ENCODE measurements around the gene ATP2C2.
"Not testable (repeated sequence)": the region's sequence is repeated elsewhere in the genome, so short reads cannot be mapped to it uniquely, and the experiment has no call there.

ATP2C2 gene

GRCh38 chr16:84369105-84369504 is 767 bp downstream of the ATP2C2 start:
- no peak for DNase-seq

- no peak for DNase-seq
These were observed 1.7 kb downstream of the ATP2C2 start for GRCh38 chr16:84369938-84370627.

- no peak for DNase-seq
These were observed 2.6 kb downstream of the ATP2C2 start for GRCh38 chr16:84370723-84371552.

- no peak for DNase-seq
These were observed 3.2 kb downstream of the ATP2C2 start for GRCh38 chr16:84371553-84371865.

GRCh38 chr16:84373907-84374489 is 5.7 kb downstream of the ATP2C2 start:
- no peak for DNase-seq

- no peak for DNase-seq
These were observed 9.8 kb downstream of the ATP2C2 start for GRCh38 chr16:84378099-84378498.

- DNase-seq, result no peak
These were observed 10.2 kb downstream of the ATP2C2 start for GRCh38 chr16:84378567-84378966.

GRCh38 chr16:84379008-84379708 is 10.8 kb downstream of the ATP2C2 start:
- no peak for DNase-seq

- DNase-seq, result no peak
These were observed 11.5 kb downstream of the ATP2C2 start for GRCh38 chr16:84379709-84380362.

GRCh38 chr16:84380405-84380804 is 12.1 kb downstream of the ATP2C2 start:
- no peak for DNase-seq

GRCh38 chr16:84382396-84382795 is 14.1 kb downstream of the ATP2C2 start:
- DNase-seq, result no peak

GRCh38 chr16:84383106-84383505 is 14.8 kb downstream of the ATP2C2 start:
- DNase-seq, result no peak

GRCh38 chr16:84386047-84386446 is 17.7 kb downstream of the ATP2C2 start:
- no peak for DNase-seq

GRCh38 chr16:84387021-84387420 is 18.7 kb downstream of the ATP2C2 start:
- no peak for DNase-seq

- DNase-seq, result no peak
These were observed 21.9 kb downstream of the ATP2C2 start for GRCh38 chr16:84390131-84390785.

GRCh38 chr16:84391151-84392030 is 23.1 kb downstream of the ATP2C2 start:
- no peak for DNase-seq

GRCh38 chr16:84392031-84392360 is 23.7 kb downstream of the ATP2C2 start:
- DNase-seq, result no peak

GRCh38 chr16:84396082-84396481 is 27.7 kb downstream of the ATP2C2 start:
- not testable (repeated sequence) for DNase-seq

GRCh38 chr16:84396537-84397008 is 28.2 kb downstream of the ATP2C2 start:
- DNase-seq, result no peak

GRCh38 chr16:84397090-84397489 is 28.8 kb downstream of the ATP2C2 start:
- DNase-seq, result no peak

GRCh38 chr16:84398701-84399100 is 30.4 kb downstream of the ATP2C2 start:
- DNase-seq, result no peak

Measured in CD4-positive, alpha-beta T cell treated with Interleukin-21 for 1 hour (primary cell).